ENCODE data around the gene ACIN1. TPM values are rescaled to one million over a fixed set of nuclear protein-coding genes. Genes with fewer than 3 reads are reported as not detected.

Gene ACIN1
- total and polyA plus RNA-seq, 9 of the 15 experiments (the other 6 are each of a cell fraction or from before 2014, with no cell fraction given), result 5.0 to 196 (median 129) TPM

GRCh38 chr14:23095196-23096108 is 516 bp upstream of the ACIN1 start, which contains the start of gene C14orf119 (continued):
- TF ChIP-seq DEAF1 (CRISPR knock-in tag; IDR thresholded peaks at IDR 0.05), result peak; percentile 86
- TF ChIP-seq CBX5 (IDR thresholded peaks at IDR 0.05; ENCODE audit: borderline replicate concordance, low read depth), result no peak
- TF ChIP-seq MXI1 (IDR thresholded peaks at IDR 0.05; ENCODE audit: low read depth, low read length), result peak; percentile 39; the same call in 1 of the 2 replicates
- no peak for TF ChIP-seq ZNF655 (CRISPR knock-in tag; IDR thresholded peaks at IDR 0.05)
- no peak; a peak in 1 of 4 replicates for TF ChIP-seq MLX (CRISPR knock-in tag; conservative IDR thresholded peaks at IDR 0.05)
- no peak for TF ChIP-seq MTA1 (IDR thresholded peaks at IDR 0.05; ENCODE audit: borderline replicate concordance)
- TF ChIP-seq ZSCAN29 (IDR thresholded peaks at IDR 0.05), result no peak
- no peak for TF ChIP-seq KDM2B (CRISPR knock-in tag; IDR thresholded peaks at IDR 0.05)
- peak; percentile 25; the same call in 1 of the 2 replicates for TF ChIP-seq HCFC1 (IDR thresholded peaks at IDR 0.05; ENCODE audit: low read depth, low read length)
- TF ChIP-seq ZNF347 (CRISPR knock-in tag; IDR thresholded peaks at IDR 0.05; ENCODE audit: low read depth), result no peak
- no peak for TF ChIP-seq TCFL5 (CRISPR knock-in tag; conservative IDR thresholded peaks at IDR 0.05)
- peak; percentile 74 for TF ChIP-seq RBFOX2 (IDR thresholded peaks at IDR 0.05; ENCODE audit: low read depth, low read length)
- no peak for TF ChIP-seq NCOR1 (IDR thresholded peaks at IDR 0.05)
- no peak for TF ChIP-seq ZNF12 (CRISPR knock-in tag; IDR thresholded peaks at IDR 0.05)
- TF ChIP-seq TEAD4 (IDR thresholded peaks at IDR 0.05; ENCODE audit: low read length), result peak; percentile 37
- TF ChIP-seq TEAD4 (CRISPR knock-in tag; IDR thresholded peaks at IDR 0.05; ENCODE audit: borderline replicate concordance), result no peak
- TF ChIP-seq DMBX1 (CRISPR knock-in tag; IDR thresholded peaks at IDR 0.05; ENCODE audit: borderline replicate concordance), result no peak
- peak; percentile 34 to 45; a peak in 2 of 4 replicates for TF ChIP-seq TBL1XR1 (IDR thresholded peaks at IDR 0.05; ENCODE audit: low read length in 2 of 2)
- no peak for TF ChIP-seq CCAR2 (IDR thresholded peaks at IDR 0.05; ENCODE audit: low read depth, low read length)
- no peak for TF ChIP-seq HEY1 (CRISPR knock-in tag; IDR thresholded peaks at IDR 0.05; ENCODE audit: borderline replicate concordance)
- TF ChIP-seq KDM4B (IDR thresholded peaks at IDR 0.05; ENCODE audit: borderline replicate concordance in 2 of 2, low read depth in 1 of 2), result 0 out of 4 replicates have a peak, but pooled peaks of 1 of the 2 experiments have one; percentile 56
- TF ChIP-seq EZH2 (IDR thresholded peaks at IDR 0.05; ENCODE audit: borderline replicate concordance, low read depth, low read length), result no peak
- no peak for TF ChIP-seq ZNF780A (CRISPR knock-in tag; IDR thresholded peaks at IDR 0.05)
- TF ChIP-seq POLR2H (tag; IDR thresholded peaks at IDR 0.05; ENCODE audit: low read depth), result peak; percentile 93
- peak; percentile 88 for TF ChIP-seq HDAC2 (IDR thresholded peaks at IDR 0.05)

Data from K562 (cell line).